HEK293 (cell line): Measurements from ENCODE around the gene SPINT2.
A peak's percentile ranks its signal among the peaks of the same experiment; 100 is the strongest.

Experiments used
- CTCF ChIA-PET: fragments of 350-600 bp; formaldehyde crosslinking; extraction: SDS; loops from one replicate; lab custom pipeline; 2021; ENCODE audit warnings: antibody characterized with exemption; lab: Yijun Ruan, JAX
- POLR2A ChIA-PET: fragments of 300-600 bp; formaldehyde crosslinking; extraction: SDS; loops from one replicate; lab custom pipeline; 2020; ENCODE audit warnings: antibody characterized with exemption, inconsistent platforms; lab: Yijun Ruan, JAX
- H3K27ac ChIP-seq: fragments of 200-500 bp; sonication (Bioruptor generic); 2 replicates; pipeline ENCODE4 v1.5.1; 2014; ENCODE audit warnings: low read depth, low read length, control low read depth, inconsistent platforms; ENCODE audit errors: extremely low read depth
- H3K36me3 ChIP-seq, 2 experiments: fragments of 200-500 bp in 1 of 2; sonication (Bioruptor generic) in 1 of 2; 1 replicate in 1 of 2; 2 replicates in 1 of 2; pipeline ENCODE4 v1.5.1; 2014 to 2017; ENCODE audit warnings: inconsistent platforms in 2 of 2, low read length in 2 of 2; ENCODE audit not compliant: control insufficient read depth in 2 of 2, insufficient read depth in 1 of 2
- H3K4me1 ChIP-seq: fragments of 200-500 bp; sonication (Bioruptor generic); 2 replicates; pipeline ENCODE4 v1.5.1; 2014; ENCODE audit warnings: mild to moderate bottlenecking, low read length, inconsistent platforms; ENCODE audit not compliant: control insufficient read depth, insufficient read depth
- H3K4me3 ChIP-seq: 2 replicates; pipeline ENCODE4 v1.5.1; 2011; ENCODE audit warnings: low read depth, mild to moderate bottlenecking, control low read depth, low read length, moderate library complexity
- H3K9me3 ChIP-seq: fragments of 200-500 bp; sonication (Bioruptor generic); 2 replicates; pipeline ENCODE4 v1.5.1; 2014; ENCODE audit warnings: low read depth, low read length, inconsistent platforms; ENCODE audit not compliant: control insufficient read depth, insufficient read depth
- AEBP2 ChIP-seq: fragments of 450-650 bp; formaldehyde crosslinking; IDR thresholded peaks from 2 replicates; pipeline ENCODE4 v1.5.1; 2016; ENCODE audit warnings: missing biosample characterization, missing genetic modification characterization, borderline replicate concordance
- HOXC10 ChIP-seq: sonication (generic); formaldehyde crosslinking; IDR thresholded peaks from 2 replicates; pipeline ENCODE4 v1.8.1; 2023; ENCODE audit warnings: mild to moderate bottlenecking, missing genetic modification reagents
- OVOL3 ChIP-seq: fragments of 450-650 bp; formaldehyde crosslinking; IDR thresholded peaks from 2 replicates; pipeline ENCODE4 v1.5.1; 2016; ENCODE audit warnings: missing biosample characterization, missing genetic modification characterization
- PRDM2 ChIP-seq: fragments of 450-650 bp; formaldehyde crosslinking; IDR thresholded peaks from 2 replicates; pipeline ENCODE4 v1.5.1; 2016; ENCODE audit warnings: missing biosample characterization, missing genetic modification characterization, borderline replicate concordance
- PRDM6 ChIP-seq: fragments of 450-650 bp; formaldehyde crosslinking; IDR thresholded peaks from 2 replicates; pipeline ENCODE4 v1.5.1; 2017; ENCODE audit warnings: missing biosample characterization, missing genetic modification characterization
- WT1 ChIP-seq: fragments of 450-650 bp; formaldehyde crosslinking; IDR thresholded peaks from 2 replicates; pipeline ENCODE4 v1.5.1; 2016; ENCODE audit warnings: missing biosample characterization, missing genetic modification characterization
- ZBTB11 ChIP-seq: fragments of 450-650 bp; formaldehyde crosslinking; conservative IDR thresholded peaks from 2 replicates; pipeline ENCODE4 v1.5.1; 2016; ENCODE audit warnings: low read depth, missing biosample characterization, missing genetic modification characterization
- ZBTB17 ChIP-seq: fragments of 450-650 bp; formaldehyde crosslinking; IDR thresholded peaks from 2 replicates; pipeline ENCODE4 v1.5.1; 2016; ENCODE audit warnings: missing biosample characterization, missing genetic modification characterization
- ZBTB7A ChIP-seq: fragments of 450-650 bp; formaldehyde crosslinking; IDR thresholded peaks from 2 replicates; pipeline ENCODE4 v1.5.1; 2016; ENCODE audit warnings: low read depth, missing biosample characterization, missing genetic modification characterization
- ZBTB8A ChIP-seq: fragments of 450-650 bp; formaldehyde crosslinking; IDR thresholded peaks from 2 replicates; pipeline ENCODE4 v1.5.1; 2016; ENCODE audit warnings: missing biosample characterization, missing genetic modification characterization
- ZNF274 ChIP-seq, 2 experiments: fragments of 200-500 bp in 1 of 2; fragments of 450-650 bp in 1 of 2; sonication (Bioruptor generic) in 1 of 2; formaldehyde crosslinking in 1 of 2; IDR thresholded peaks; 2 replicates each; pipeline versions ENCODE4 v1.5.1 to v1.6.1; 2014 to 2016; ENCODE audit warnings: borderline replicate concordance in 1 of 2, inconsistent platforms in 1 of 2, low read length in 1 of 2, missing biosample characterization in 1 of 2, missing genetic modification characterization in 1 of 2
- ZNF423 ChIP-seq: fragments of 450-650 bp; formaldehyde crosslinking; IDR thresholded peaks from 2 replicates; pipeline ENCODE4 v1.5.1; 2016; ENCODE audit warnings: missing biosample characterization, missing genetic modification characterization
- ZNF48 ChIP-seq: fragments of 450-650 bp; formaldehyde crosslinking; IDR thresholded peaks from 2 replicates; pipeline ENCODE4 v1.5.1; 2016; ENCODE audit warnings: missing biosample characterization, missing genetic modification characterization
- ZNF501 ChIP-seq: fragments of 450-650 bp; formaldehyde crosslinking; IDR thresholded peaks from 2 replicates; pipeline ENCODE4 v1.5.1; 2016; ENCODE audit warnings: missing biosample characterization, missing genetic modification characterization
- ZNF76 ChIP-seq: fragments of 450-650 bp; formaldehyde crosslinking; IDR thresholded peaks from 2 replicates; pipeline ENCODE4; 2016; ENCODE audit warnings: low read depth, missing biosample characterization, missing genetic modification characterization, borderline replicate concordance
- TF ChIP-seq, protein P1 (sequence below): IDR thresholded peaks from 2 replicates; pipeline ENCODE4 v1.6.1; 2011; ENCODE audit warnings: mild to moderate bottlenecking, low read depth, low read length, borderline replicate concordance
- TF ChIP-seq, protein P2 (sequence below): fragments of 450-650 bp; formaldehyde crosslinking; IDR thresholded peaks from 2 replicates; pipeline ENCODE4 v1.5.1; 2016; ENCODE audit warnings: missing biosample characterization, missing genetic modification characterization
- TF ChIP-seq, protein P3 (sequence below): fragments of 450-650 bp; formaldehyde crosslinking; IDR thresholded peaks from 2 replicates; pipeline ENCODE4 v1.5.1; 2016; ENCODE audit warnings: missing biosample characterization, missing genetic modification characterization

SPINT2 gene

DNA sequence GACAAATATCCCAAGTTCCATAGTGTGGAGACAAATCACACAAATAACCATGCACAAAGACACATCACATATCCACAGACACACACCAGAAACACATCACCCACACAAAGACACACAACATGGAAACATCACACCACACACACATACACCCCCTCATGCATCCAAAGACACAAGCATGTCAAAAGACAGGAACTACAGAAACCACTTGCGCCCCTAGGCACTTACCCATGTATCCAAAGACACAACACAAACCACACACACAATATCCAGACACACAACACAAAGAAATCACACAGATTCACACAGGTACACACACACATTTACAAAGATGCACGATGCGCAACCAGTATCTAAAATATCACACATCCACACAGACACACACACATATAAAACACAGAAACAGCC, 41.3 kb upstream of the SPINT2 start:
- H3K4me3 ChIP-seq = no peak overlapping the region
- CTCF ChIA-PET = no interaction called here
- TF ChIP-seq ZNF274 (IDR thresholded peaks at IDR 0.05; ENCODE audit: low read length) (no peak), ZNF274 (tag by site-specific recombination; IDR thresholded peaks at IDR 0.05; ENCODE audit: borderline replicate concordance) (no peak), ZNF76 (tag by site-specific recombination) (no peak), ZNF423 (tag by site-specific recombination) (no peak), ZNF48 (tag by site-specific recombination) (no peak), ZBTB7A (tag by site-specific recombination) (peak; percentile 78), ZBTB8A (no peak), PRDM2 (tag by site-specific recombination) (peak; percentile 93; the same call in 1 of the 2 replicates), PRDM6 (no peak), WT1 (tag by site-specific recombination) (peak; percentile 33; the same call in 1 of the 2 replicates), ZBTB17 (tag by site-specific recombination) (0 out of 2 replicates have a peak, but pooled peaks have one; percentile 40), AEBP2 (tag by site-specific recombination) (no peak), ZBTB11 (tag by site-specific recombination) (no peak), ZNF501 (tag by site-specific recombination) (no peak), OVOL3 (tag by site-specific recombination) (0 out of 2 replicates have a peak, but pooled peaks have one; percentile 54), HOXC10 (CRISPR knock-in tag) (no peak)
- TF ChIP-seq, protein P1, sequence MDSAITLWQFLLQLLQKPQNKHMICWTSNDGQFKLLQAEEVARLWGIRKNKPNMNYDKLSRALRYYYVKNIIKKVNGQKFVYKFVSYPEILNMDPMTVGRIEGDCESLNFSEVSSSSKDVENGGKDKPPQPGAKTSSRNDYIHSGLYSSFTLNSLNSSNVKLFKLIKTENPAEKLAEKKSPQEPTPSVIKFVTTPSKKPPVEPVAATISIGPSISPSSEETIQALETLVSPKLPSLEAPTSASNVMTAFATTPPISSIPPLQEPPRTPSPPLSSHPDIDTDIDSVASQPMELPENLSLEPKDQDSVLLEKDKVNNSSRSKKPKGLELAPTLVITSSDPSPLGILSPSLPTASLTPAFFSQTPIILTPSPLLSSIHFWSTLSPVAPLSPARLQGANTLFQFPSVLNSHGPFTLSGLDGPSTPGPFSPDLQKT = no peak
- TF ChIP-seq, protein P2, sequence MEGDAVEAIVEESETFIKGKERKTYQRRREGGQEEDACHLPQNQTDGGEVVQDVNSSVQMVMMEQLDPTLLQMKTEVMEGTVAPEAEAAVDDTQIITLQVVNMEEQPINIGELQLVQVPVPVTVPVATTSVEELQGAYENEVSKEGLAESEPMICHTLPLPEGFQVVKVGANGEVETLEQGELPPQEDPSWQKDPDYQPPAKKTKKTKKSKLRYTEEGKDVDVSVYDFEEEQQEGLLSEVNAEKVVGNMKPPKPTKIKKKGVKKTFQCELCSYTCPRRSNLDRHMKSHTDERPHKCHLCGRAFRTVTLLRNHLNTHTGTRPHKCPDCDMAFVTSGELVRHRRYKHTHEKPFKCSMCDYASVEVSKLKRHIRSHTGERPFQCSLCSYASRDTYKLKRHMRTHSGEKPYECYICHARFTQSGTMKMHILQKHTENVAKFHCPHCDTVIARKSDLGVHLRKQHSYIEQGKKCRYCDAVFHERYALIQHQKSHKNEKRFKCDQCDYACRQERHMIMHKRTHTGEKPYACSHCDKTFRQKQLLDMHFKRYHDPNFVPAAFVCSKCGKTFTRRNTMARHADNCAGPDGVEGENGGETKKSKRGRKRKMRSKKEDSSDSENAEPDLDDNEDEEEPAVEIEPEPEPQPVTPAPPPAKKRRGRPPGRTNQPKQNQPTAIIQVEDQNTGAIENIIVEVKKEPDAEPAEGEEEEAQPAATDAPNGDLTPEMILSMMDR = no peak
- TF ChIP-seq, protein P3, sequence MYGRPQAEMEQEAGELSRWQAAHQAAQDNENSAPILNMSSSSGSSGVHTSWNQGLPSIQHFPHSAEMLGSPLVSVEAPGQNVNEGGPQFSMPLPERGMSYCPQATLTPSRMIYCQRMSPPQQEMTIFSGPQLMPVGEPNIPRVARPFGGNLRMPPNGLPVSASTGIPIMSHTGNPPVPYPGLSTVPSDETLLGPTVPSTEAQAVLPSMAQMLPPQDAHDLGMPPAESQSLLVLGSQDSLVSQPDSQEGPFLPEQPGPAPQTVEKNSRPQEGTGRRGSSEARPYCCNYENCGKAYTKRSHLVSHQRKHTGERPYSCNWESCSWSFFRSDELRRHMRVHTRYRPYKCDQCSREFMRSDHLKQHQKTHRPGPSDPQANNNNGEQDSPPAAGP (tag by site-specific recombination) = no peak; the same call in 1 of the 2 replicates

More for the DNA sequence above, 41.3 kb upstream of the SPINT2 start:
- H3K4me1 ChIP-seq = peaks cover 9% of the 10 kb centered on the region
- POLR2A ChIA-PET = no interaction called here
- H3K9me3 ChIP-seq = no peaks in the 10 kb centered on the region
- peak overlapping the region; percentile 50; the same call in 1 of the 2 replicates for H3K27ac ChIP-seq
- H3K36me3 ChIP-seq = peaks cover 21 to 24% of the 10 kb centered on the region in 2 experiments
